ENCODE data around the gene DRD4.

The DRD4 gene

DNA sequence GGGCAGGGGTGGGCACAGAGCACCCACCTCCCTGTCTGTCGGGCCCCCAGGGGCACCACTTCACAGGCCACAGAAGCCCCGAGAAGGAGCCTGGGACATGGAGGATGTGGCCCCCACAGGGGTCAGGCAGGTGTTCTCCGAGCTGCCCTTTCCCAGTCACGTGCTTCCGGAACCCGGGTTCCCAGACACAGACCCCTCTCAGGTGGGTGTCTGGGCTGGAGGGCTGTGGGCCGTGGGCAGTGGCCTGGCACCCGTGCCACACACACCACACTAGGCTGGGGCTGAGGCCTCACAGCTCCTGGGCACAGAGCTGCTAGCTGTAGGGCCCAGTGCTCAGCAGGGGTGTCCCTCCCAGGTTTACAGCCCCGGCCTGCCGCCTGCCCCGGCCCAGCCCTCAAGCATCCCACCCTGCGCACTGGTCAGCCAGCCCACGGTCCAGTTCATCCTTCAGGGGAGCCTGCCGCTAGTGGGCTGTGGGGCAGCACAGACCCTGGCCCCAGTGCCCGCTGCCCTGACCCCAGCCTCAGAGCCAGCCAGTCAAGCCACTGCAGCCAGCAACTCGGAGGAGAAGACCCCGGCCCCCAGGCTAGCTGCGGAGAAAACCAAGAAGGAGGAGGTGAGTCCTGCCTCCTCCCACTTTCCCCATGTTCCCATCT, 26.8 kb upstream of the DRD4 start:
- DNase-seq (ENCODE audit: low read depth), result no peak

DNA sequence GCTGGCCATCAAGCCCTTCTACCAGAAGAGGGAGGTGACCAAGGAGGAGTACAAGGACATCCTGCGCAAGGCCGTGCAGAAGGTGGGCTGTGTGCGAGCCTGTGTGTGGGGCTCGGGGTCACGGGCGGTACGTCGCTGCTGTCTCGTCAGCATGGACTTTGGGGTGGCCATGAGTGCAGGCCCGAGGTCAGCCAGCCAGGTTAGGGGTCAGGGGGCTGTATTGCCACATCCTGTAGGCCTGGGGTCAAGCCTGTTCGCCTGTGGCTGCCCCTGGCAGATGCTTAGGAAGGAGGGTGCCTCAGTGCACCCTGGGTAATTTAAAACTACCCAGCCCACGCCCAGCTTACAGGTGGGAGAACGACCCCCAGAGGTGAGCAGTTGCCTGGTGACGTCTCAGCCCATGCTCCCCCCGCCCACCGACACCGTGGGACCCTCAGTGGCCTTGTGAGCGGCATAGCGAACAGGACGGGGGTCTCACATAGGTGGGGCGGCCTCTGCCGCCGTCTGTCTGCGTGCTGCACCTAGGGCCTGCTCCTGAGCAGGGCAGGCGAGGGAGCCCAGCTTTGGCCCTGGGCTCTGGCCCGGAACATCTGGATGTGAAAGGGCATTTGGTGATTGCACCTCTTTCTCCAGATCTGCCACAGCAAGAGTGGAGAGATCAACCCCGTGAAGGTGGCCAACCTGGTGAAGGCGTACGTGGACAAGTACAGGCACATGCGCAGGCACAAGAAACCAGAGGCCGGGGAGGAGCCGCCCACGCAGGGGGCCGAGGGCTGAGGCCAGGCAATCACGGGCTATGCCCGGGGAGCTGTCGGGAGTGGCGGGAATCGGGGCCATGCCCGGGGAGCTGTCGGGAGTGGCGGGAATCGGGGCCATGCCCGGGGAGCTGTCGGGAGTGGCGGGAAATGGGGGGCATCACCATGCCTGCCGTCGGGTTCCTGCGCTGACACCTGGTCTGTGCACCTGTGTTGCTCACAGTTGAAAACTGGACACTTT, 25.8 kb upstream of the DRD4 start:
- no peak for DNase-seq (ENCODE audit: low read depth)

DNA sequence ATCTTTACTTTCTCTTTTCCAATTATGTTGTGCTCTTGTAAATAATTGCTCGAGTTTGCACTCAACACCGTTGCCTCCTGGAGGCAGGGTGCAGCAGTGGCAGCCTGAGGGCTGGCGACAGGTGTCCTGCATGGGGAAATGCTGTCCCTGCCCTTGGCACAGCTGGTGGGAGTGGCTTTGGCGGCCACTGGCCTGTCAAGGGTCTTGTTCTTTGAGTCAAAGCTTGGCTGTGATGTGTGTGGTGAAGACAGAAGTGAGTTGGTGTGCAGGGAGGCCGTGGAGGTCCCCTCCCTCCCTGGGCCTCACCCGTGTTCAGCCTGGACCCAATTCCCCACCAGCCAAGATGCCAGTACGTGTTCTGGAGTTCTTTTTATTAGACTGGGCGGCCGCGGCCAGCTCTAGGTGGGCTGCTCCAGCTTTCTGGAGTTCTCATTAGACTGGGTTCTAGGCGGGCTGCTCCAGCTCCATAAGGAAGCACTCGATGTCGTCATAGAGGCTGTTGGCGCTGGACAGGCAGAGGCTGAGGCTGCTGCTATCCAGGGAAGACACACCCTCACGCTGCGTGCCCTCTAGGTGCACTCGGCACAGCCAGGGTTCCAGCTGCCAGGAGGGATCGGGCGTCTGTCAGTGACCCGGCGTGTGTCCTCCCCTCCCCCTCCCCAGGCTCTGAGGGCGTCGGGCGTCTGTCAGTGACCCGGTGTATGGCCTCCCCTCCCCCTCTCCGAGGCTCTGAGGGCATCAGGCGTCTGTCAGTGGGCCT, 24.7 kb upstream of the DRD4 start:
- peak; percentile 27 for DNase-seq (ENCODE audit: low read depth)

DNA sequence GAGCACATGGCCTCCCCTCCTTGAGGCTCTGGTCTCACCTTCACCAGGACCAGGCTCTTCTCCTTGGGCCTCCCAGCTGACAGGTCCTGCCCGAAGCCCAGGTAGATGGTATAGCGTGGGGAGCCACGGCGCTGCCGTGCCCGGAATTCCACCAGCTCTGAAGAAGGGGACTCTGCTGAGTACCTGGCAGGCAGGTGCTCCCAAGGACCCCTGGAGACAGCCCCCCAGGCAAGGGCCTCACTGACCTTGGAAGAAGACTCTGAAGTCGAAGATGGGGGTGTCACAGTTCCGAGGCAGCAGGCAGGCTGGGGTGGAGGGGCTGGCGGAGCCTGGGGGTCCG, 24.1 kb upstream of the DRD4 start:
- no peak for DNase-seq (ENCODE audit: low read depth)

DNA sequence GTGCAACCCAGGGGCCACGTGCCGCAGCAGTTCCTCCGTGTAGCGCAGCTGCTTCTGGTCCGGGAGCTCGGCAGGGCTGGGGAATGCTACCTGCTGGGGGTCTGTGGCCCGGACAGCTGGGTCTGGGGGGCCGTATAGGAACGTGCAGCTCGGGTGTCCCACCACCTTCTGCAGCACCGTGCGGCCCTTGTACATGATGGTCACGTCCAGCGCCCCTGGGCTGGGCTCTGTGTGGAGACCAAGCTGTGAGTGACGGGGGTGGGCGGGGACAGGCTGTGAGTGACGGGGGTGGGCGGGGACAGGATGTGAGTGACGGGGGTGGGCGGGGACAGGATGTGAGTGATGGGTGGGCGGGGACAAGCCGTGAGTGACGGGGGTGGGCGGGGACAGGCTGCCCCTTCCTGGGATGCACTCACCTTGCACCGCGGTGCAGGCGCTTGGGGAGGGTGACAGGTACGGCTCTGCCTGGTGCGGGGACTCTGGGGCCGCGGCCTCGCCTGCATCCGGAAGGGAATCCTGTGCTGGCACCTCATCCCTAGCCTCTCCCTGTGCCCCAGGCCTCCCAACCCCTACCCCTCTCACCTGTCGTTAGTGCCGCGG, 23.6 kb upstream of the DRD4 start:
- peak; percentile 69 for DNase-seq (ENCODE audit: low read depth)

- DNase-seq (ENCODE audit: low read depth), result no peak
Measured at GRCh38 chr11:614021-614622, 22.9 kb upstream of the DRD4 start.

DNA sequence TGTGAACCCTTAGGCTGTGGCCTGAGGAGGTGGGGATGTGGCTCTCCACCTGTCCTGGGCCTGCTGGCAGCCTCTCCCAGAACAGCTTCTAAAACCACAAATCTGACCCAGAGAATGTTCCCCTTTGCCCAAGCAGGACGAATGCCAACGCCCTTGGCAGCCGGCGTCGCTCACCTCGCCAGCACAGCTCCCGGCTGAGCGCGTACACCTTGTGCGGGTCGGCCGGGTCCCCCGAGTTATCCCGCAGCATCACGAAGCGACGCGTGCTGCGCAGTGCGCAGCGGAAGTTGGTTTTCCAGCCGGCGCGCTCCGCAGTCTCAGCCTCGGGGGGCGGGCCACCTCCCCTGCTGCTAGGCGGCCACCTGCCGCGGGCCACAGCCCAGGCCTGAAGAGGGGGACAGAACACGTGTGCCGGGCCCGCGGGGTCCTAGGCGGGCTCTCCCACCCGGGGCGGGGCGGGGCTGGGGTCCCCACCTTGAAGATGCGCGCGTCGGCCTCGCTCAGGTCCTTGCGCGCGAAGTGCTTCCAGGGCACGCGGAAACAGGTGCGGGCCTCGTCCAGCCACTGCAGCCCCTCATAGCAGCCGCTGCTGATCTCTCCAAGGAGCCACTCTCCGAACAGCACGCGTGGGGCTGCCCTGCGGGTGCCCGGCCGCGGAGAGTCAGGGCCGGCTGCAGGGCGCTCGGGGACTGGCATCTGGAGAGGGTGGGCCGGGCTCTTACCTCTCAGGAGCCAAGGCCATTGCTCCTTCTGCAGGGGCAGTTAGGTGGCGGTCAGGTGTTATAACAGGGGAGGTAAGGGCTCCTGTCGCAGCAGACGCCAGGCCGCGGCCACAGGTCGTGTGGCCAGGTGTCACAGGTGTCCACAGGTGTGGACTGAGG, 22.2 kb upstream of the DRD4 start:
- DNase-seq (ENCODE audit: low read depth), result no peak

DNA sequence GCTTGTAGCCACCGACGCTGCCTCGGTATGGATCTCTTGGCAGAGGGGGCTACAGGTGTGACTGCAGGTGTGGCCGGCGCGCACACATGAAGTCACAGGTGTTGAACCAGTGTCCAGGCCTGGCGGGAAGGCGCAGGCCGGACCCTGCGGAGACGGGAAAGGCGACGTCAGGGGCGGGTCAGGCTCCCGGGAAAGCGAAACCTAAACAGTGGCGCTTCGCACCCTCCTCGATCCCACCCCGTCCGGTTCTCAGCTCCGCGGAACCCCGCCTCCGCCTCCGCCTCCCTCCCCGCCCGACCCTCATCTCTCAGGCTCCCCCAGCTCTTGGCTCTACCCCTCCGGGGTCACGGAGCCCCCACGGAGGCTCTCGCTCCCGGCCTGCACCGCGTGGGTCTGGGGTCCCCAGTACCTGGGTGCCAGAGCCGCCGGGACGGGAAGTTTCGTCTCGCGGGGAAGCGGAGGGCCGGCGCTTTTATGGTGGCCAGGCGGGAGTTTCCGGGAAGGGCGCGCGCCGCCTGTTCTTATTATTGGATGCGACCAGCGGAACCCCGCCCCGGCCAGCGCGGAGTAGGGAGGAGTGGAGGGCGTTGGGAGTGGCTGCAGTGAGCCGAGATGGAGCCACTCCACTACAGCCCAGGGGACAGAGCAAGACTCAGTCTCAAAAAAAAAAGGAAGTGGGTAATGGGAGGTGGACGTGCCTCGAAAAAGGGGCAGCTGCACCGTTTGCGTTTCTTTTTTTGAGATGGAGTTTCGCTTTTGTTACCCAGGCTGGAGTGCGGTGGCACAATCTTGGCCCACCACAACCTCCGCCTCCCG, 21.4 kb upstream of the DRD4 start, which contains the start of gene IRF7:
Gene IRF7, minus strand, starts transcription at position 447 of the 816 bp plus-strand sequence. CDS start 586 bp downstream, outside the sequence.
- peak; percentile 94 for DNase-seq (ENCODE audit: low read depth)

GRCh38 chr11:616320-617198, 20.5 kb upstream of the DRD4 start:
- DNase-seq (ENCODE audit: low read depth), result no peak

DNA sequence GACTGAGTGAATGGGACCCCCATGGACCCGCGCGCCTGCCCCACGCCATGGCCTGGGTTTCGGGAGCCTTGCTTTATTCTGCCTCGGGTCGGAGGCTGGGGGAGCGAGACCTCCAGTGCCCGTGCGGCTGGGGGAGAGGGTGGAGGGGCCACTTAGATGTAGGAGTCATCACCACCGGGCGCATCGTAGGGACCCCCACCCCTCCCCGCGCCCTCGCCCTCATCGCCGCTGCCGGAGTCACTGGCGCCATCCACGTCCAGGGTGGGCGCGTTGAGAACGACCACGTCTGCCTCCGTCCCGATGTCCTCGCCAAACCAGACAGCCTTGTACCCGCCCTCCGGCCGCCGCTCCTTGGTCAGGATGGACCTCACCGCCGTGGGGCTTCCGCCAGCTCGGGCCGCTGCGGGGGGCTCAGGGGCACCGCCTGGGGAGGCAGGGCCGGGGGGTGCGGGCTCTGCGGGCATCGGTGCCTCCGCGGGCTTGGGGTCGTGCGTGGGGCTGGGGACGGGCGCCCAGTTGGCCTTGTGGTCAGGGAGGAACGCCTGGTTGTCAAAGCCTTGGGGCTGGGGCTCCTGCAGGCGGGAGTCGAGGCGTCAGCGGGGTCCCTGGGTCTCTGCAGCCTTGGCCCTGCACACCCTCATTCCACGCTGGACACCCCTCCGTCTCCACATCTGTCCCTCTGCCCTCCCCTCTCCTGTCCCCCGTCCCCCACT, 19.7 kb upstream of the DRD4 start:
- no peak for DNase-seq (ENCODE audit: low read depth)

GRCh38 chr11:617912-618682, 19.0 kb upstream of the DRD4 start:
- no peak for DNase-seq (ENCODE audit: low read depth)

DNA sequence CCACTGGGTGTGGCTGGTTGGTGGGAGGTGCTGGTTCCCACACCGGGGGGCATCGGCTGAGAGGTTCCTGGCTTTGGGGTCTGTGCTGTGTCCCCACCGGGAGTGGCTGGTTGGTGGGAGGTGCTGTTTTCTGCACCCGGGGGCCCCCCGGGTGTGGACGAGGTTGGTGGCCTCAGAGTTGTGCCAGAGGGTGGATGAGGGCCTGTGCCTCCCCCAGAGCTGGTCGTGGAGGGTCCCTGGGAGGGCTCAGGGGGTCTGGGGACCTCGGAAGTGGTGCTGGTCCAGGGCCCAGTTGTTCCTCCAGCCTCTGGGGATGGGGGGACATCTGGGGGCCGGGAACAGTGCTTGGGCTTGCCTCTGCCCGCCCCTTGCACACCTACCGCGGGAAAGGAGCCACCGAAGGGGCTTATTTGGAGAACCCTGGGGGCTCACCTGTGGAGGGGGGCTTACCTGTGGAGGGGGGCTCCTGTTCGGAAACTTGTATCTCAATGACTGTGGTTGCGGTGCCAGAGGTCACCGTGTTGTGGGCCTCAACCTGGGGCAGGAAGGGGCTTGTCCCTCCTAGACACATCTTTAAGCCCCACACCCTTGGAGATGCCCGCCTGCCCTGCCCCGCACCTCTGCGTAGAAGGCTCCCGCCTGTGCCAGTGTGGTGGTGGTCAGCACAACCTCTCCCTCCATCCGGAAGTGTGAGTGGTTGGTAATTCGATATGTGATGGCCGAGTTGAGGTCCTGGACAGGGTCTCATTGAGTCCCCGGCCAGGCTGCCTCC, 18.0 kb upstream of the DRD4 start:
- no peak for DNase-seq (ENCODE audit: low read depth)

- DNase-seq (ENCODE audit: low read depth), result no peak
Measured at GRCh38 chr11:619628-620050, 17.4 kb upstream of the DRD4 start.

DNA sequence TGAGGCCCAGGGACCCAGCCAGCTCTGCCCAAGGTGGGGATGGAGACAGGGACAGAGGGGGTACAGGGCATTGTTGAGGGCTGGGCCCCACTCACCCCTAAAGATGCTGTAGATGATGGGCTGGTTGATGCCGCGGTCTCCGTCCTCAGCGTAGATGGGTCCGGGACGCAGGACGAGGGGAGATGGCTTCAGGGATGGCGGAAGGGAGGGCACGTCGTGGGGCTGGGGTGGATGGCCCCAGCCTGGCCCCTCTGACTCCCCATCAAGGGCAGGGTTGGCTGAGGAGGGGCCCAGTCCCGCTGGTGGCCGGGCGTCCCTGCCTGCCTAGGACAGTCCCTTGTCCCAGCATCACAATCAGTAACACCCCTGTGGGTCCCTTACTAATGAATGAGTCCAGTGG, 16.9 kb upstream of the DRD4 start:
- DNase-seq (ENCODE audit: low read depth), result no peak

DNA sequence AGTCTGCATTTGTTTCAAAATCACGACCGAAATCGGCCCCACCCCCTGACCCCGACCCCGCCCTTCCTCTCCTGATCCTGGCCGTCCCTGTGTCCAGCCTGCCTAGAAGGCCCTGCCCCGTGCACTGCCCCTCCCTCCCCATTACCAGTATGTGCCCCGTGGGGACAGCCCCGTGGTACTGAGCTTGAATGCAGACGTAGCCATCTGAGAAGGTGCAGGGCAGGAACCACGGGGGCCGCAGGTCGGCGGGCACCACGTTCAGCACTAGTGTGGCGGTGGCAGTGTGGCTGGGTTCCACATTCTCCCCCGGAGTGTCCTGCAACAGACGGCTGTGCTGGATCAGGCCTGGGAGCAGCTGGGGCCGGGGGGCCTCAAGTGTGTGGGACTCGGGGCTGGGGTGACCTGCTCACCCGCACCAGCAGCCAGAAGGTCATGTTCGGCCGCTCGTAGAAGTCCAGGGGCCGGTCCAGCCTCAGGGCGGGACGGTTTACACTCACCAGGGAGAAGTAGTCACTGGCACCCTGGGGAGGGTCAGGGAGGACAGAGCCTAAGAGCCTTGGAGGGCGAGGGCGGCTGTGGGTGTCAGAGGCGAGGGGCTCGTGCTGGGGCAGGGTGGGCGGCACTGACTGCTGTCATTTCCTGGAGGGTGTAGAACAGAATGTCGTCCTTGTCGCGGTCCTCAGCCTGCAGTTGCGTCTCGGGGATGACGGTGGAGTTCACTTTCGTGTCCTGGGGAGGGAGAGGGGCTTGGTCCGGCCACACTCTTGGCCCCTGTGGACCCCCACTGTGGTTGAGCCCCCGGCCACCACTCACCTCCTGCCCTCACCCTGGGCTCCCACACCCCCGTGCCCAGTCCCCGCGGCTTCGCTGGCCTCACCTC, 15.9 kb upstream of the DRD4 start:
- DNase-seq (ENCODE audit: low read depth), result no peak

GRCh38 chr11:621838-622237, 15.2 kb upstream of the DRD4 start:
- DNase-seq (ENCODE audit: low read depth), result no peak

Measured in EH (cell line).